Measurements from ENCODE around the gene HSD11B2.

GRCh38 chr16:67435758-67436164 lies 4.8 kb downstream of the HSD11B2 start:
- TF ChIP-seq POLR2AphosphoS5 (IDR thresholded peaks at IDR 0.05; ENCODE audit: low read depth, low read length) (no peak), REST (IDR thresholded peaks at IDR 0.05; ENCODE audit: insufficient read depth in 1 of 2, low read depth in 2 of 2, low read length in 2 of 2) (no peak), TAF1 (IDR thresholded peaks at IDR 0.05; ENCODE audit: borderline replicate concordance, insufficient read depth, low read length) (no peak), SIN3A (IDR thresholded peaks at IDR 0.05; ENCODE audit: borderline replicate concordance, insufficient read depth, low read length) (no peak)

Measured in PFSK-1 (cell line).